ENCODE data around the gene PDE9A. TPM values are rescaled to one million over a fixed set of nuclear protein-coding genes. Genes with fewer than 3 reads are reported as not detected.

Gene PDE9A
- total and polyA plus RNA-seq, 2 experiments from 2014 or later = 6.8 to 14.2 TPM

GRCh38 chr21:42669041-42669440, 15.6 kb downstream of the PDE9A start:
- H3K27me3 ChIP-seq = no peaks in the 10 kb centered on the region
- TF ChIP-seq CTCF (IDR thresholded peaks at IDR 0.05; ENCODE audit: low read depth, low read length) = peak; percentile 47
- no peak overlapping the region for H3K4me3 ChIP-seq
- H3K9me3 ChIP-seq (ENCODE audit: low read depth) = no peaks in the 10 kb centered on the region
- peak in 1 of 2 donors; percentile 53 for DNase-seq (ENCODE audit: low read depth in 1 of 2, low spot score in 1 of 2)
- no peak overlapping the region for H3K27ac ChIP-seq
- no peaks in the 10 kb centered on the region for H3K36me3 ChIP-seq
- H3K4me1 ChIP-seq (ENCODE audit: low read depth) = peaks cover 22% of the 10 kb centered on the region

- TF ChIP-seq CTCF (IDR thresholded peaks at IDR 0.05; ENCODE audit: low read depth, low read length) = no peak
- Histone ChIP-seq H3K27ac (no peak overlapping the region), H3K4me1 (ENCODE audit: low read depth) (peaks cover 26% of the 10 kb centered on the region), H3K36me3 (no peaks in the 10 kb centered on the region), H3K9me3 (ENCODE audit: low read depth) (no peaks in the 10 kb centered on the region), H3K27me3 (no peaks in the 10 kb centered on the region), H3K4me3 (no peak overlapping the region)
- no peak for DNase-seq (ENCODE audit: low read depth in 1 of 2, low spot score in 1 of 2)
These were observed 16.8 kb downstream of the PDE9A start for GRCh38 chr21:42670058-42670880.

- H3K27ac ChIP-seq = no peak overlapping the region
- H3K9me3 ChIP-seq (ENCODE audit: low read depth) = no peaks in the 10 kb centered on the region
- H3K4me1 ChIP-seq (ENCODE audit: low read depth) = peaks cover 26% of the 10 kb centered on the region
- no peak for DNase-seq (ENCODE audit: low read depth in 1 of 2, low spot score in 1 of 2)
- no peak for TF ChIP-seq CTCF (IDR thresholded peaks at IDR 0.05; ENCODE audit: low read depth, low read length)
- H3K27me3 ChIP-seq = no peaks in the 10 kb centered on the region
- H3K36me3 ChIP-seq = no peaks in the 10 kb centered on the region
- no peak overlapping the region for H3K4me3 ChIP-seq
These were observed 17.5 kb downstream of the PDE9A start for GRCh38 chr21:42670884-42671283.

- Histone ChIP-seq H3K27ac (no peak overlapping the region), H3K27me3 (no peaks in the 10 kb centered on the region), H3K4me1 (ENCODE audit: low read depth) (peaks cover 26% of the 10 kb centered on the region), H3K4me3 (no peak overlapping the region), H3K9me3 (ENCODE audit: low read depth) (no peaks in the 10 kb centered on the region), H3K36me3 (no peaks in the 10 kb centered on the region)
- TF ChIP-seq CTCF (IDR thresholded peaks at IDR 0.05; ENCODE audit: low read depth, low read length) = no peak
- DNase-seq (ENCODE audit: low read depth in 1 of 2, low spot score in 1 of 2) = no peak
These were observed 18.6 kb downstream of the PDE9A start for GRCh38 chr21:42671778-42672593.

GRCh38 chr21:42672699-42673458, 19.5 kb downstream of the PDE9A start:
- H3K36me3 ChIP-seq = no peaks in the 10 kb centered on the region
- peak; percentile 47 to 93 for DNase-seq (ENCODE audit: low read depth in 1 of 2, low spot score in 1 of 2)
- no peaks in the 10 kb centered on the region for H3K27me3 ChIP-seq
- peaks cover 26% of the 10 kb centered on the region for H3K4me1 ChIP-seq (ENCODE audit: low read depth)
- no peak for TF ChIP-seq CTCF (IDR thresholded peaks at IDR 0.05; ENCODE audit: low read depth, low read length)
- H3K4me3 ChIP-seq = no peak overlapping the region
- peak overlapping the region; percentile 16 for H3K27ac ChIP-seq
- H3K9me3 ChIP-seq (ENCODE audit: low read depth) = no peaks in the 10 kb centered on the region
